KMS-11 (cell line): ENCODE data around the gene WARS2.

ENCODE experiments used
- H2AFZ ChIP-seq: fragments of 200-600 bp; sonication (generic); 2 replicates; pipeline ENCODE4 v1.6.1; 2016; ENCODE audit warnings: antibody characterized with exemption, mixed run types, low read depth
- H3K27ac ChIP-seq: fragments of 200-600 bp; sonication (generic); 2 replicates; pipeline ENCODE4 v1.6.1; 2016; ENCODE audit warnings: mild to moderate bottlenecking, mixed run types
- H3K27me3 ChIP-seq: fragments of 200-600 bp; sonication (generic); 2 replicates; pipeline ENCODE4 v1.6.1; 2017; ENCODE audit warnings: mild to moderate bottlenecking, low read depth, mixed run types, moderate library complexity; ENCODE audit not compliant: insufficient read depth
- H3K36me3 ChIP-seq: fragments of 200-600 bp; sonication (generic); 2 replicates; pipeline ENCODE4 v1.6.1; 2017; ENCODE audit warnings: mild to moderate bottlenecking, mixed run types; ENCODE audit not compliant: insufficient read depth
- H3K4me1 ChIP-seq: fragments of 200-600 bp; sonication (generic); 2 replicates; pipeline ENCODE4 v1.6.1; 2016; ENCODE audit warnings: mild to moderate bottlenecking, low read depth, mixed run types; ENCODE audit not compliant: poor library complexity, severe bottlenecking
- H3K4me2 ChIP-seq: fragments of 200-600 bp; sonication (generic); 2 replicates; pipeline ENCODE4 v1.7.0; 2016; ENCODE audit warnings: mild to moderate bottlenecking, mixed run types
- H3K4me3 ChIP-seq: fragments of 200-600 bp; sonication (generic); IDR thresholded peaks from 2 replicates; pipeline ENCODE4 v1.6.1; 2017; ENCODE audit warnings: low read depth, low read length, mixed read lengths; ENCODE audit not compliant: insufficient read depth
- H3K79me2 ChIP-seq: fragments of 200-600 bp; sonication (generic); 2 replicates; pipeline ENCODE4 v1.6.1; 2016; ENCODE audit warnings: low read depth, mixed run types; ENCODE audit not compliant: insufficient read depth
- H3K9ac ChIP-seq: fragments of 200-600 bp; sonication (generic); 2 replicates; pipeline ENCODE4 v1.6.1; 2016; ENCODE audit warnings: mild to moderate bottlenecking, mixed run types
- H4K20me1 ChIP-seq: fragments of 200-600 bp; sonication (generic); 2 replicates; pipeline ENCODE4 v1.6.1; 2016; ENCODE audit warnings: mild to moderate bottlenecking, mixed run types; ENCODE audit not compliant: insufficient read depth
- TF ChIP-seq, protein P1 (sequence below): fragments of 200-600 bp; sonication (generic); conservative IDR thresholded peaks from 2 replicates; pipeline ENCODE4 v1.6.1; 2017; ENCODE audit warnings: low read depth, mild to moderate bottlenecking, antibody characterized with exemption, low read length, moderate library complexity, mixed read lengths

Gene WARS2

DNA sequence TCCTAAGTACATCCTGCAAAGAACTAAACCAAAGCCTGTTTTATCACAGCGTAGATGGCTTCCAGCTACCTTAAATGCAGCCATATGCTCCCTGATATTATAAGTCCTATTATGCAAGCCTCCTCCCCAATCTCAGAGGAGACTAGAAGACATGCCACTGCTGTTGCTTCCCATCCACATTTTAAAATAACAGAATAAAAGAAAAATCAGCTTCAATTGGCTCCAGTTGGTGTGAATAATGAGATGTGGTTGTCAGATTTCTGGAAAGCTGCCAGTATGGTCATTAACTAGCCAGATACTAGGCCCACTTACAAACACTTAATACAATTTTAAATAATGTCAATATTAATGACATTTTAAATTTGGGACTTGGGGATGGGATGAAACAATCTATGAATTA lies 25.7 kb downstream of the WARS2 start:
- H3K4me1 ChIP-seq = no peaks in the 10 kb centered on the region
- no peaks in the 10 kb centered on the region for H4K20me1 ChIP-seq
- H2AFZ ChIP-seq = no peak overlapping the region
- H3K79me2 ChIP-seq = no peaks in the 10 kb centered on the region
- no peak overlapping the region for H3K9ac ChIP-seq
- H3K27ac ChIP-seq = no peak overlapping the region
- no peaks in the 10 kb centered on the region for H3K27me3 ChIP-seq
- H3K36me3 ChIP-seq = no peaks in the 10 kb centered on the region
- no peak overlapping the region for H3K4me2 ChIP-seq
- H3K4me3 ChIP-seq = no peak overlapping the region
- TF ChIP-seq, protein P1, sequence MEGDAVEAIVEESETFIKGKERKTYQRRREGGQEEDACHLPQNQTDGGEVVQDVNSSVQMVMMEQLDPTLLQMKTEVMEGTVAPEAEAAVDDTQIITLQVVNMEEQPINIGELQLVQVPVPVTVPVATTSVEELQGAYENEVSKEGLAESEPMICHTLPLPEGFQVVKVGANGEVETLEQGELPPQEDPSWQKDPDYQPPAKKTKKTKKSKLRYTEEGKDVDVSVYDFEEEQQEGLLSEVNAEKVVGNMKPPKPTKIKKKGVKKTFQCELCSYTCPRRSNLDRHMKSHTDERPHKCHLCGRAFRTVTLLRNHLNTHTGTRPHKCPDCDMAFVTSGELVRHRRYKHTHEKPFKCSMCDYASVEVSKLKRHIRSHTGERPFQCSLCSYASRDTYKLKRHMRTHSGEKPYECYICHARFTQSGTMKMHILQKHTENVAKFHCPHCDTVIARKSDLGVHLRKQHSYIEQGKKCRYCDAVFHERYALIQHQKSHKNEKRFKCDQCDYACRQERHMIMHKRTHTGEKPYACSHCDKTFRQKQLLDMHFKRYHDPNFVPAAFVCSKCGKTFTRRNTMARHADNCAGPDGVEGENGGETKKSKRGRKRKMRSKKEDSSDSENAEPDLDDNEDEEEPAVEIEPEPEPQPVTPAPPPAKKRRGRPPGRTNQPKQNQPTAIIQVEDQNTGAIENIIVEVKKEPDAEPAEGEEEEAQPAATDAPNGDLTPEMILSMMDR = no peak

- H3K4me1 ChIP-seq = no peaks in the 10 kb centered on the region
- no peaks in the 10 kb centered on the region for H3K79me2 ChIP-seq
- H3K9ac ChIP-seq = no peak overlapping the region
- no peak overlapping the region for H3K4me3 ChIP-seq
- H3K4me2 ChIP-seq = no peak overlapping the region
- H2AFZ ChIP-seq = no peak overlapping the region
- TF ChIP-seq, protein P1 = no peak
- no peaks in the 10 kb centered on the region for H4K20me1 ChIP-seq
- no peaks in the 10 kb centered on the region for H3K36me3 ChIP-seq
- H3K27ac ChIP-seq = no peak overlapping the region
- H3K27me3 ChIP-seq = no peaks in the 10 kb centered on the region
Observed at GRCh38 chr1:119112791-119113190, 27.7 kb downstream of the WARS2 start.

GRCh38 chr1:119112244-119112643 lies 28.2 kb downstream of the WARS2 start:
- no peak overlapping the region for H3K9ac ChIP-seq
- H3K36me3 ChIP-seq = no peaks in the 10 kb centered on the region
- no peak overlapping the region for H3K4me3 ChIP-seq
- H3K27ac ChIP-seq = no peak overlapping the region
- no peak overlapping the region for H2AFZ ChIP-seq
- TF ChIP-seq, protein P1 = no peak
- no peaks in the 10 kb centered on the region for H3K4me1 ChIP-seq
- no peaks in the 10 kb centered on the region for H4K20me1 ChIP-seq
- no peaks in the 10 kb centered on the region for H3K27me3 ChIP-seq
- no peaks in the 10 kb centered on the region for H3K79me2 ChIP-seq
- no peak overlapping the region for H3K4me2 ChIP-seq

- Histone ChIP-seq H2AFZ (no peak overlapping the region), H3K4me3 (no peak overlapping the region), H3K4me2 (no peak overlapping the region), H3K79me2 (no peaks in the 10 kb centered on the region), H3K27ac (no peak overlapping the region), H3K9ac (no peak overlapping the region), H3K4me1 (no peaks in the 10 kb centered on the region), H4K20me1 (no peaks in the 10 kb centered on the region), H3K27me3 (no peaks in the 10 kb centered on the region), H3K36me3 (no peaks in the 10 kb centered on the region)
- TF ChIP-seq, protein P1 = no peak
Observed at GRCh38 chr1:119108988-119109387, 31.5 kb downstream of the WARS2 start.
